Inflammatory macrophage treated with lipopolysaccharide for 1 hour (primary cell): Measurements from ENCODE around the gene TOR2A.

Experiments used
- DNase-seq, 2 donors: peaks; one replicate each; pipeline ENCODE4 v3.0.0-alpha.2; 2020 to 2022

Gene TOR2A

DNA sequence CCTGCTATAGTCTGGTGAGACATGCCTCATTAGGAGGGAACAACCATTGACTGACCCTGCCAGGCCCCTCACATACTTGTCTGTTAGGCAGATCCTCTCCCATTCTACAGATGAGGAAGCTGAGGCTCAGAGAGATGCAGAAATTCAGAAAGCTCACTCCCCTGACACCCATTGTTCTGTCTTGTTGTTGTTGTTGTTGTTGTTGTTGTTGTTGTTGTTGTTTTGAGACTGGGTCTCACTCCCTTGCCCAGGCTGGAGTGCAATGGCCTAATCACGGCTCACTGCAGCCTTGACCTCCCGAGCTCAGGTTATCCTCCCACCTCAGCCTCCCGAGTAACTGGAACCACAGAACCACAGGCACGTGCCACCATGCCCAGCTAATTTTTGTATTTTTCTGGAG is 41.4 kb downstream of the TOR2A start:
- DNase-seq, result no peak

DNA sequence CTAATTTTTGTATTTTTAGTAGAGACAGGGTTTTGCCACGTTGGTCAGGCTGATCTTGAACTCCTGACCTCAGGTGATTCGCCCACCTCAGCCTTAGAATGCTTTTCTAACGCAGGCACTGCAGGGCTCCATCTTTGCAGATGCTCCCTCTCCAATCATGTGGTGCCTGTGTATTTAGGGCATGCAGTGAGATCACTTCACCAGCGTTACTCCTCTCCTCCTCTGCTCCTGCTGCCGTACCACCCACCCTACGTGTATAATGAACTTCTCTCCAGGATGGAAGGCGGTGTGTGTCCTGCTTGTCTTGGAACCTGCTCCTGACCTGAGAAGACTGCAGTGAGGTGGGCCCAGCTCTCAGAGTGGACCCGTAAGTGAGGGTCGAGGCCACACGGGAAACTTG is 42.0 kb downstream of the TOR2A start:
- no peak for DNase-seq

DNA sequence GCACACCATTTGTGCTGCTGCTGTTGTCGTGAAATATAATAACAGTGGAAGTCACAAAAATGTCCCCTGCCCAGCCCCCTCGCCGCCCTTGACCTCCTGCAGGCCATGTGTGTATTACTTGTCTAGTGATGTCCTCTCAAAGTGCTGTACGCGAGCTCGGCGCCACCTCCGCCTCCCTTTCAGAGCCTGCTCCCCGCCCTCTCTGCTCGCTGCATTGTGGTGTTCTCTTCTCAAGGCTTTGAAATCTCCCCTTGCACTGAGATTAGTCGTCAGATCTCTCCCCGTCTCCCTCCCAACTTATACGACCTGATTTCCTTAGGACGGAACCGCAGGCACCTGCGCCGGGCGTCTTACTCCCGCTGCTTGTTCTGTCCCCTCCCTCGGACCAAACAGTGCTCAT is 43.0 kb downstream of the TOR2A start:
- DNase-seq, result no peak

DNA sequence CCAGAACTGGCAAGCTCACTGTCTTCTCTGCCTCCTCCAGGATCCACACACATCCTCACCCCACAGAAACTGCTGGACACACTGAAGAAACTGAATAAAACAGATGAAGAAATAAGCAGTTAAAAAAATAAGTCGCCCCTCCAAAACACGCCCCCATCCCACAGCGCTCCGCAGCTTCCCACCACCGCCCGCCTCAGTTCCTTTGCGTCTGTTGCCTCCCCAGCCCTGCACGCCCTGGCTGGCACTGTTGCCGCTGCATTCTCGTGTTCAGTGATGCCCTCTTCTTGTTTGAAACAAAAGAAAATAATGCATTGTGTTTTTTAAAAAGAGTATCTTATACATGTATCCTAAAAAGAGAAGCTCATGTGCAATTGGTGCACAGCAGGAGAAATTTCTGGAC is 44.4 kb downstream of the TOR2A start:
- DNase-seq, result no peak

DNA sequence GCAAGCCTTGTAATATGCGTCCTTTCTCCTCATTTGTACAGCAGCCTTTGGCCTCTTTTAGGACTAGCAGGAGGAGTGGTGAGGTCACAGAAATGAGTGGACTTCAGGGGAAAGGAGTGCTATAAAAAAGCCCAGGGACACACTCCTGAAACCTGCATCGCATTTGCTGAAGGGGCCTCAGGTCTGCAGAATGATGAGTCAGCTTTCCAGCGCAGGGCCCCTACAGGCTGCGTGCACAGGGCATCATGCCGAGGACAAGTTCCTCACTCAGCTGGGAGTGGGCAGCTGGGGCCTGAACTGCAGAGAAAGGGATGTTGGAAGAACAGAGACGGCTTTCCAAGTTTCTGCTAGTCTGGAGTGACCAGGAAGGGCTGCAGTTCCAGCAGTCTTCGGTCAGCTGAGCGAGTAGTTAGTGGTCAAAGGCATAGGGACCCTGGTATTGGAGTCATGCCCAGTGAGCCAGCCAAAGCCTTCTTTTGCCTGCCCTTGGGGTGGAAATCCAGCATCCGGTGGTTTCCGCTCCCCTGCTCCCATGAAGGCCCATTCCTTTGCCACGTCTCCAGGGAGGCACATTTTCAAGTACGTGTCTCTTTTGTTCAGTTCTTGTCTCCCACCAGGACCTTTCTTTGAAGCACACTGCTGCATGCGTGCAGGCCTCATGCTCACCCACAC is 45.6 kb downstream of the TOR2A start:
- DNase-seq, result no peak

DNA sequence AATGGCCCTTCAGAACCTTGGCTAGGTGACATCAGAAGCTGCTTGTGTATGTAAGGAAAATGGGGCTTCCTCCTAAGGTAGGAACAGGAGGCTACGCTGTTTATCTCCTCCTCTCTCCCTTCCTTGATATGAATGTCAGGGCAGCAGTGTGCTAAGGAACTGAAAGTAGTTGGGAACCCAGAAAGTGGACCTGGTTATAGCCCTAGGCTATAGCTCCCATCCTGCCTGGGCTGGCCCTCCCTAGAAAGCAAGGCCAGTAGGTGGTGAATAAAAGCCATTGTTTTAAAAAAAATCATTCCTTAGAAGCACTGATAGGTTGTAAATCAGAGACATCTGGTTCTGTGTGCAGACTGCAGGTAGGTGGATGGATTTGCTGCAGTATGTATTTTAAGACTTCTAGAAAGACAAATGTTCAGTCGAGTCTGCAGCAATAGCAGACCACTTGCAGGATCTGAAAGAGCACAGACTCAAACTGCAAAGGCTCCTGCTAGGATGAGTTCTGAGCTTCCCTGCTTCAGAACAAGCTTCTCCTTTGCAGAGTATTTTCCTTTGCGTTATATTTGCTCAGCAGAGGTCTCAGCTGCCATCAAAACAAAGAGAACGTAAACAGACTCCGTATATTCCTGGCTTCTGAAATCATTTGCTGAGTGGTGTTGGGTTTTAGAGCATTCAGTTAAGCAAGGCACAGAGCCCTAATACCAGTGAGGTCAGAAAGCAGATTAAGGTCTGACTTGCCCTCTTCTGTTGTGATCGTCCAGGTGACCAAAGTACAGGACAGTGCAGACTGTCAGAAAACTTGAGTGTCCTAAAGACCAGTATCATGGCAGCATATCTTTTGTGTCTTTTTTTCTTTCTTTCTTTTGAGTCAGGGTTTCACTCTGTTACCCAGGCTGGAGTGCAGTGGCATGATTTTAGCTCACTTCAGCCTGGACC is 48.4 kb downstream of the TOR2A start:
- DNase-seq, result no peak

DNA sequence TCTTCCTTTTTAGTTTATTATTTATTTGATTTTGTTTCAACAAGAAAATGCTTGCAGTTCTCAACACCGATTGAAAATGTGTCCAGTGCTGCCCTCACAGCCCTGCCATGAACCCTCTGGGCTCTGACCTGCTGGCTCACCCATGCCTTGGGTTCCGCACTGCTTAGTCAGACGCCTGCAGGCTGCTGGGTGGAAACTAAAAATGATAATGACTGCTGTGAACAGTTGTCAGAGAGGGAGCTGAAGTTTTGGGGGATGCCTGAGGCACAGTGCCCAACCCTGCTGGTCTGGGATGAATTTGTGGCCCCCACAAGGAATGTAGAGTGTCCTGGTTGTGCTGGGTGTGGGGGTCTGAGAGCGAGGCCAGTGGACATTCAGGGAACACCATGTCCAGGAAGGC is 50.5 kb downstream of the TOR2A start:
- no peak for DNase-seq

DNA sequence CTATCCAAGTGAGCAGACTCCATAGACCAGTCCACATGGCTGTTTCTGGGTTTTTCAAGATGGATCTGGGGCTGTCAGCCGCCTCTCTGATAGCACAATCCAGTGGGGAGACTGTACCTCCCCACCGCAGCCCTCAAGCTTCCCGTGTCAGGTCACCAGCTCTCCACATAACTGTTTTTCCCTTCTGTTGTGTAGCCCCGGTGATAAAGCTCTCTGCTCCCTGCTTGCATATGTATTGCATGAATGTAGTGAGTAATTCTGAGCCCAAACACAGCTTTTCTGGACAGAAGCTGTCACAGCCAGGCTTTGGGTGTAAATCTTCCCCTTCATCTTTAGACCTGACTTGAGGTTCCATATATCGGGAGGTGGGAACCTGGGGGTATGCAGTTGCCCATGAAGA is 51.4 kb downstream of the TOR2A start:
- DNase-seq, result no peak

DNA sequence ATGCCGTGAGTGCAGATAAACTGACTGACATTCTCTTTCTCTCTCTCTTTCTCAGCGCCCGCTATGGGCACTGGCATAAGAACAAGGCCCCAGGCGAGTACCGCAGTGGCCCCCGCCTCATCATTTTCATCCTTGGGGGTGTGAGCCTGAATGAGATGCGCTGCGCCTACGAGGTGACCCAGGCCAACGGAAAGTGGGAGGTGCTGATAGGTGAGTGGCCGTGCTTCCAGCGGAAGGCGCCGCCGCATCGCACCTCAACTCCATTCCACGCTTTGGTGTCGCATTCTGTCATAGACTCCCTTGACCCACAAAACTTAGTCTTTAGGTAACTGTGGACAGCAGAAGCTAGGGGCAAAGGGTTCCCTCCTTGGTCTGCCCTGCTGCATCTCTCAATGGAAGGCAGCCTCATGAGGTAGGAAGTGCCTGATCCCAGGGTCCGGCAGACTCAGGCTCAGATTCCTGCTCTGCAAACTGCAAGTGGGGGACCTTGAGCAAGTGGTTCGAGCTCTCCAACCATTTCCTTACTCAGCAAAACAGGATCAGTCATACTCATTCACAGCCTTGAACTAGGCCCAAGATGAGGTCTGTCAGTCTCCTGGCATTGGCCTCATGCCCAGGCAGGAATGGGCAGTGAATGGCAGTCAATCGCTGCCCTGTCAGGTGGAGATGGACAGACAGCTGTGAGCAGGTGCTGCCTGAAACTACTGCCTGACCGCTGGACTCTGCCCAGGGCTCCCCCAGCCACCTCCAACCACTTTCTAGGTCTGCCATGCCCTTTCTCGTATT is 52.5 kb downstream of the TOR2A start:
- DNase-seq, result no peak
